Sigmoid colon (tissue), 7 donors: Measurements from ENCODE around the gene CCDC152. TPM values are rescaled to one million over a fixed set of nuclear protein-coding genes. Genes with fewer than 3 reads are reported as not detected.

Source experiments
- DNase-seq: peaks from one replicate; pipeline ENCODE4 v3.0.0-alpha.2; 2019
- H3K27ac ChIP-seq, 4 donors: fragments of 200-600 bp; sonication (generic); one replicate each; pipeline ENCODE4 v1.5.1; 2016 to 2019; ENCODE audit warnings: mild to moderate bottlenecking in 1 of 4
- H3K27me3 ChIP-seq, 3 donors: fragments of 200-600 bp; sonication (generic); one replicate each; pipeline ENCODE4 v1.5.1; 2019; ENCODE audit warnings: mild to moderate bottlenecking in 1 of 3
- H3K36me3 ChIP-seq, 4 donors: fragments of 200-600 bp; sonication (generic); one replicate each; pipeline ENCODE4 v1.5.1; 2016 to 2019
- H3K4me1 ChIP-seq, 4 donors: fragments of 200-600 bp; sonication (generic); one replicate each; pipeline ENCODE4 v1.5.1; 2017 to 2019
- H3K4me3 ChIP-seq, 4 donors: fragments of 200-600 bp; sonication (generic); one replicate each; pipeline ENCODE4 v1.5.1; 2017 to 2019; ENCODE audit warnings: mild to moderate bottlenecking in 2 of 4, moderate library complexity in 1 of 4
- H3K9me3 ChIP-seq, 4 donors: fragments of 200-600 bp in 3 of 4; sonication (generic) in 3 of 4; one replicate each; pipeline versions ENCODE4 v1.5.1 to v1.6.1; 2013 to 2019
- CTCF ChIP-seq, 4 experiments: fragments of 450-650 bp in 3 of 4; fragments of 200-600 bp in 1 of 4; IDR thresholded peaks; one replicate each; pipeline ENCODE4 v1.5.1; 2016 to 2019; ENCODE audit warnings: antibody characterized with exemption in 4 of 4, mild to moderate bottlenecking in 3 of 4, moderate library complexity in 2 of 4
- EP300 ChIP-seq, 4 donors: sonication (generic); formaldehyde crosslinking; IDR thresholded peaks; one replicate each; pipeline ENCODE4 v1.6.1; 2017; ENCODE audit warnings: antibody characterized with exemption in 4 of 4
- POLR2A ChIP-seq, 2 donors: fragments of 450-650 bp; IDR thresholded peaks; one replicate each; pipeline ENCODE4 v1.6.1; 2016; ENCODE audit warnings: antibody characterized with exemption in 2 of 2, mild to moderate bottlenecking in 2 of 2, moderate library complexity in 2 of 2
- POLR2AphosphoS5 ChIP-seq, 4 donors: sonication (generic); formaldehyde crosslinking; IDR thresholded peaks; one replicate each; pipeline ENCODE4 v1.6.1; 2017; ENCODE audit warnings: antibody characterized with exemption in 4 of 4
- WGBS, 2 donors: extraction: QIAGEN DNeasy Blood & Tissue Kit; methylation state at CpG; one replicate each; pipeline ENCODE4 v1.1.7; 2013; 5-methylcytosine and 5-hydroxymethylcytosine counted together
- intact Hi-C: fragments of 100-400 bp; cut with DNase I; formaldehyde crosslinking; loops from one replicate; pipeline ENCODE4 v1.15.1; 2023
- polyA plus RNA-seq, 3 donors: library from polyadenylated mRNA; stranded (reverse); fragments of 200-250 nt; gene quantifications; one replicate each; pipeline ENCODE4 v1.2.3, GENCODE V29; 2013
- total RNA-seq, 4 donors: library from RNA; depleted of rRNA; stranded (reverse); fragments of >200 nt; gene quantifications; one replicate each; pipeline ENCODE4 v1.1.0, GENCODE V29; 2016
- donor health status: healthy with polysubstance abuse.
- donor health status: Bipolar disorder and iron deficiency.
- donor health status: healthy.

The CCDC152 gene
- total and polyA plus RNA-seq, 7 donors = 0.41 to 3.2 (median 1.5) TPM; not detected in 1

- intact Hi-C loops = loop anchor here (10.0 kb wide), 1 partner anchor 83 kb away; no protein-coding TSS in a partner anchor
- TF ChIP-seq POLR2A (IDR thresholded peaks at IDR 0.05) (no peak), POLR2AphosphoS5 (IDR thresholded peaks at IDR 0.05) (no peak), CTCF (IDR thresholded peaks at IDR 0.05) (no peak), EP300 (IDR thresholded peaks at IDR 0.05) (no peak)
- WGBS, 2 donors = 92 to 93% methylated on average over 6 of the region's 6 CpGs
- Histone ChIP-seq H3K4me1 (no peaks in the 10 kb centered on the region), H3K27ac (no peak overlapping the region), H3K36me3 (peaks cover 3 to 56% (median 12%) of the 10 kb centered on the region in 4 donors), H3K27me3 (no peaks in the 10 kb centered on the region), H3K4me3 (no peak overlapping the region), H3K9me3 (no peaks in the 10 kb centered on the region)
- no peak for DNase-seq
Measured at GRCh38 chr5:42801516-42802166, 45.0 kb downstream of the CCDC152 start.

GRCh38 chr5:42804717-42805339 lies 48.2 kb downstream of the CCDC152 start:
- Histone ChIP-seq H3K9me3 (no peaks in the 10 kb centered on the region), H3K27ac (no peak overlapping the region), H3K27me3 (no peaks in the 10 kb centered on the region), H3K36me3 (peaks cover 3 to 56% (median 12%) of the 10 kb centered on the region in 4 donors), H3K4me3 (no peak overlapping the region), H3K4me1 (peaks cover 0 to 8% (median 3%) of the 10 kb centered on the region in 4 donors)
- DNase-seq = no peak
- TF ChIP-seq POLR2AphosphoS5 (IDR thresholded peaks at IDR 0.05) = no peak
- intact Hi-C loops = loop anchor here (5.0 to 10.0 kb wide), 2 partner anchors 52 to 80 kb away; no protein-coding TSS in a partner anchor
- WGBS, 2 donors = 95 to 97% methylated on average over 4 of the region's 4 CpGs

- H3K36me3 ChIP-seq = peaks cover 0 to 42% (median 8%) of the 10 kb centered on the region in 4 donors
- intact Hi-C loops = loop anchor here (5.0 to 10.0 kb wide), 2 partner anchors 51 to 79 kb away; no protein-coding TSS in a partner anchor
- no peaks in the 10 kb centered on the region for H3K9me3 ChIP-seq
- H3K4me1 ChIP-seq = peaks cover 0 to 8% (median 3%) of the 10 kb centered on the region in 4 donors
- H3K4me3 ChIP-seq = no peak overlapping the region
- WGBS, 2 donors = 77 to 78% methylated on average over 2 of the region's 2 CpGs
- TF ChIP-seq EP300 (IDR thresholded peaks at IDR 0.05) = no peak
- no peak for TF ChIP-seq POLR2AphosphoS5 (IDR thresholded peaks at IDR 0.05)
- no peak for TF ChIP-seq CTCF (IDR thresholded peaks at IDR 0.05)
- TF ChIP-seq POLR2A (IDR thresholded peaks at IDR 0.05) = no peak
- H3K27ac ChIP-seq = no peak overlapping the region
- DNase-seq = no peak
- H3K27me3 ChIP-seq = no peaks in the 10 kb centered on the region
Measured at GRCh38 chr5:42806004-42806700, 49.5 kb downstream of the CCDC152 start.

- no peak overlapping the region for H3K4me3 ChIP-seq
- H3K4me1 ChIP-seq = peaks cover 0 to 9% (median 3%) of the 10 kb centered on the region in 4 donors
- H3K9me3 ChIP-seq = no peaks in the 10 kb centered on the region
- intact Hi-C loops = loop anchor here (5.0 to 10.0 kb wide), 2 partner anchors 51 to 78 kb away; no protein-coding TSS in a partner anchor
- no peak overlapping the region for H3K27ac ChIP-seq
- 89 to 90% methylated on average over 3 of the region's 3 CpGs for WGBS, 2 donors
- peaks cover 0 to 36% (median 8%) of the 10 kb centered on the region in 4 donors for H3K36me3 ChIP-seq
- no peak for TF ChIP-seq CTCF (IDR thresholded peaks at IDR 0.05)
- TF ChIP-seq POLR2A (IDR thresholded peaks at IDR 0.05) = no peak
- no peak for TF ChIP-seq POLR2AphosphoS5 (IDR thresholded peaks at IDR 0.05)
- no peak for TF ChIP-seq EP300 (IDR thresholded peaks at IDR 0.05)
- no peaks in the 10 kb centered on the region for H3K27me3 ChIP-seq
- no peak for DNase-seq
Measured at GRCh38 chr5:42806701-42807262, 50.2 kb downstream of the CCDC152 start.
